Endothelial cell of umbilical vein (primary cell): Measurements from ENCODE around the gene ADARB2. TPM values are rescaled to one million over a fixed set of nuclear protein-coding genes. Genes with fewer than 3 reads are reported as not detected.

ENCODE experiments used
- BruUV-seq: library from RNA; stranded (reverse); fragments of 400-500 nt; replicated peaks from 2 replicates; lab custom pipeline; 2021; lab: Mats Ljungman, UMichigan
- CTCF ChIA-PET: fragments of 300-600, 350-600 bp; sonication (Branson Sonifier 250); formaldehyde crosslinking; loops from one replicate; lab custom pipeline; 2021; ENCODE audit warnings: antibody characterized with exemption, inconsistent platforms; lab: Charles Lee
- POLR2A ChIA-PET: fragments of 300-600, 350-600 bp; sonication (Branson Sonifier 250); formaldehyde crosslinking; loops from one replicate; lab custom pipeline; 2021; ENCODE audit warnings: antibody characterized with exemption, inconsistent platforms; lab: Charles Lee
- DNase-seq: peaks from one replicate; pipeline ENCODE4 v3.0.0-alpha.2; 2011; ENCODE audit warnings: low read depth, low spot score
- FAIRE-seq: peaks from 2 replicates; lab custom pipeline; 2011; peaks lifted over from hg19 to GRCh38; lab: Jason Lieb, UNC
- H2AFZ ChIP-seq: 2 replicates; pipeline ENCODE4 v1.6.0; 2012; ENCODE audit warnings: low read depth, low read length, control low read depth, inconsistent platforms
- H3K27ac ChIP-seq: 2 replicates; pipeline ENCODE4 v1.5.1; 2011; ENCODE audit warnings: low read depth, mild to moderate bottlenecking, control low read depth, low read length, moderate library complexity; ENCODE audit not compliant: insufficient read depth
- H3K27me3 ChIP-seq, 2 experiments: 2 replicates each; pipeline versions ENCODE4 v1.6.0 to v1.6.1; 2011; ENCODE audit warnings: low read length in 2 of 2, mixed read lengths in 1 of 2; ENCODE audit not compliant: control insufficient read depth in 2 of 2, insufficient read depth in 2 of 2
- H3K36me3 ChIP-seq, 2 experiments: 2 replicates in 1 of 2; 3 replicates in 1 of 2; pipeline ENCODE4 v1.5.1; 2011; ENCODE audit warnings: low read length in 2 of 2, mild to moderate bottlenecking in 1 of 2, moderate library complexity in 1 of 2; ENCODE audit not compliant: control insufficient read depth in 2 of 2, insufficient read depth in 2 of 2; ENCODE audit errors: extremely low read depth in 1 of 2
- H3K4me1 ChIP-seq: 3 replicates; pipeline ENCODE4 v1.5.1; 2011; ENCODE audit warnings: mild to moderate bottlenecking, low read length; ENCODE audit not compliant: control insufficient read depth, insufficient read depth; ENCODE audit errors: extremely low read depth
- H3K4me2 ChIP-seq: 2 replicates; pipeline ENCODE4 v1.6.1; 2011; ENCODE audit warnings: low read length, control low read depth, mixed read lengths; ENCODE audit not compliant: insufficient read depth
- H3K4me3 ChIP-seq, 3 experiments: fragments of 200-600 bp in 1 of 3; sonication (generic), shearing (Covaris generic) in 1 of 3; replicated peaks in 1 of 3; 2 replicates each; pipeline ENCODE4 v1.5.1; 2011 to 2016; ENCODE audit warnings: control low read depth in 3 of 3, low read length in 3 of 3, mild to moderate bottlenecking in 2 of 3, inconsistent platforms in 1 of 3, low read depth in 1 of 3, moderate library complexity in 1 of 3; ENCODE audit not compliant: insufficient read depth in 1 of 3
- H3K79me2 ChIP-seq: 2 replicates; pipeline ENCODE4 v1.6.0; 2012; ENCODE audit warnings: low read length, inconsistent platforms; ENCODE audit not compliant: control insufficient read depth, insufficient read depth
- H3K9ac ChIP-seq: replicated peaks from 2 replicates; pipeline ENCODE3; 2011; ENCODE audit warnings: low read length, control low read depth; ENCODE audit not compliant: insufficient read depth; ENCODE audit errors: extremely low read depth
- H3K9me1 ChIP-seq: replicated peaks from 3 replicates; pipeline ENCODE4 v1.6.0; 2011; ENCODE audit warnings: mild to moderate bottlenecking, low read length; ENCODE audit not compliant: control insufficient read depth, insufficient read depth; ENCODE audit errors: extremely low read depth
- H3K9me3 ChIP-seq: replicated peaks from 2 replicates; pipeline ENCODE4 v1.5.1; 2012; ENCODE audit warnings: low read length, inconsistent platforms; ENCODE audit not compliant: control insufficient read depth, insufficient read depth
- H4K20me1 ChIP-seq: replicated peaks from 2 replicates; pipeline ENCODE3; 2011; ENCODE audit warnings: mild to moderate bottlenecking, low read length; ENCODE audit not compliant: control insufficient read depth, insufficient read depth; ENCODE audit errors: extremely low read depth
- CTCF ChIP-seq, 2 donors: IDR thresholded peaks; 1 replicate in 1 of 2; 2 replicates in 1 of 2; pipeline ENCODE4 v1.5.1; 2011; ENCODE audit warnings: low read length in 2 of 2, mild to moderate bottlenecking in 2 of 2, moderate library complexity in 2 of 2, control low read depth in 1 of 2, inconsistent platforms in 1 of 2, low read depth in 1 of 2; ENCODE audit not compliant: insufficient read depth in 1 of 2; ENCODE audit errors: extremely low read depth in 1 of 2
- EZH2 ChIP-seq: IDR thresholded peaks from 2 replicates; pipeline ENCODE4 v1.6.1; 2012; ENCODE audit warnings: borderline replicate concordance, low read depth, mild to moderate bottlenecking, moderate library complexity, low read length, inconsistent platforms; ENCODE audit not compliant: severe bottlenecking
- GATA2 ChIP-seq: IDR thresholded peaks from 2 replicates; pipeline ENCODE4 v1.7.0; 2011; ENCODE audit warnings: low read depth, mild to moderate bottlenecking, moderate library complexity, mixed read lengths, low read length; ENCODE audit not compliant: insufficient read length, insufficient read depth
- JUN ChIP-seq: IDR thresholded peaks from 2 replicates; pipeline ENCODE4 v1.6.1; 2011; ENCODE audit warnings: borderline replicate concordance, low read depth; ENCODE audit not compliant: insufficient read length, insufficient read depth
- MYC ChIP-seq: IDR thresholded peaks from one replicate; pipeline ENCODE4 v1.6.1; 2011; ENCODE audit warnings: mild to moderate bottlenecking, low read depth, low read length
- POLR2A ChIP-seq: IDR thresholded peaks from 2 replicates; pipeline ENCODE4 v1.6.1; 2012; ENCODE audit warnings: low read depth, mild to moderate bottlenecking, control low read depth, low read length
- POLR2AphosphoS5 ChIP-seq: IDR thresholded peaks from 2 replicates; pipeline ENCODE4 v1.6.1; 2012; ENCODE audit warnings: low read depth, mild to moderate bottlenecking, control low read depth, low read length, moderate library complexity; ENCODE audit not compliant: insufficient read depth
- dilution Hi-C: fragments of 300-500 bp; cut with MboI; formaldehyde crosslinking; loops from one replicate; pipeline ENCODE4 v1.15.0; 2019; ENCODE audit warnings: low sequenced_read_pairs; ENCODE audit not compliant: extremely low pct_ligation_motif_present
- intact Hi-C: fragments of 100-400 bp; cut with micrococcal nuclease; formaldehyde crosslinking; loops from one replicate; pipeline ENCODE4 v1.10.0; 2022
- polyA plus RNA-seq, 4 experiments: library from polyadenylated mRNA; depleted of rRNA in 3 of 4; stranded (reverse) in 3 of 4; unstranded in 1 of 4; fragments of >200 nt; gene quantifications; 2 replicates each; pipeline versions ENCODE4 v1.2.1 to v1.2.3, GENCODE V29; 2011 to 2012; ENCODE audit warnings: missing spikeins in 1 of 4
- total RNA-seq: library from RNA; stranded (reverse); gene quantifications from 2 replicates; pipeline ENCODE4 v1.2.3, GENCODE V29; 2021
- TF ChIP-seq, protein P1 (sequence below): IDR thresholded peaks from 2 replicates; pipeline ENCODE4 v1.6.1; 2011; ENCODE audit not compliant: insufficient read depth, insufficient read length

Gene ADARB2
- total and polyA plus RNA-seq, 2 donors (not counting 3 experiments of a cell fraction or from before 2014, with no cell fraction given), result not detected

- CTCF ChIA-PET, result no interaction called here
- no peak overlapping the region for H3K4me3 ChIP-seq
- H3K4me2 ChIP-seq, result no peak overlapping the region
- no peaks in the 10 kb centered on the region for H3K4me1 ChIP-seq
- H3K36me3 ChIP-seq, result no peaks in the 10 kb centered on the region
- no peaks in the 10 kb centered on the region for H3K27me3 ChIP-seq
- intact Hi-C loops, result no loop called here
- no peaks in the 10 kb centered on the region for H3K79me2 ChIP-seq
- FAIRE-seq, result no peak
- TF ChIP-seq, protein P1, sequence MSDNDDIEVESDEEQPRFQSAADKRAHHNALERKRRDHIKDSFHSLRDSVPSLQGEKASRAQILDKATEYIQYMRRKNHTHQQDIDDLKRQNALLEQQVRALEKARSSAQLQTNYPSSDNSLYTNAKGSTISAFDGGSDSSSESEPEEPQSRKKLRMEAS, result no peak
- TF ChIP-seq CTCF (IDR thresholded peaks at IDR 0.05; ENCODE audit: extremely low read depth in 1 of 2, insufficient read depth in 1 of 2, low read depth in 1 of 2, low read length in 2 of 2) (no peak), POLR2AphosphoS5 (no peak), EZH2 (no peak), JUN (no peak), POLR2A (no peak), MYC (no peak), GATA2 (no peak)
- dilution Hi-C loops, result no loop called here
- H3K9me1 ChIP-seq, result no peaks in the 10 kb centered on the region
- no peak overlapping the region for H3K27ac ChIP-seq
- H4K20me1 ChIP-seq, result no peaks in the 10 kb centered on the region
- no peak for DNase-seq
- H2AFZ ChIP-seq, result no peak overlapping the region
- POLR2A ChIA-PET, result no interaction called here
- H3K9me3 ChIP-seq, result peaks cover 2% of the 10 kb centered on the region
- BruUV-seq, result no TSS peak
- H3K9ac ChIP-seq, result no peak overlapping the region
These were observed 360.9 kb downstream of the ADARB2 start for GRCh38 chr10:1376384-1376945.
